K562 (cell line): ENCODE measurements around the gene TSPAN14. TPM values are rescaled to one million over a fixed set of nuclear protein-coding genes. Genes with fewer than 3 reads are reported as not detected.

Experiments used
- ZMIZ1 ChIP-seq, 2 experiments: fragments of 150-350 bp in 1 of 2; IDR thresholded peaks; 2 replicates each; pipeline ENCODE4 v1.6.1; 2012 to 2016; ENCODE audit warnings: low read depth in 2 of 2, low read length in 2 of 2, mild to moderate bottlenecking in 1 of 2, moderate library complexity in 1 of 2
- ZNF780A ChIP-seq: fragments of 250-450 bp; sonication (Bioruptor Pico); IDR thresholded peaks from 2 replicates; pipeline ENCODE4 v1.5.0; 2021; ENCODE audit warnings: mild to moderate bottlenecking
- polyA plus RNA-seq, 8 experiments: library from polyadenylated mRNA; depleted of rRNA in 4 of 8; stranded (reverse) in 5 of 8; unstranded in 3 of 8; fragments of >200 nt; fragmentation: Nextera tagmentation in 2 of 8; fragmentation: Illumina TruSeq in 1 of 8; extraction: Ambion mirVana in 2 of 8; extraction: Trizol in 1 of 8; gene quantifications; 2 replicates each; pipeline versions ENCODE4 v1.2.1 to v1.2.3, GENCODE V29; 2011 to 2014; ENCODE audit warnings: inconsistent platforms in 1 of 8, missing spikeins in 1 of 8
- total RNA-seq, 7 experiments: library from RNA; depleted of rRNA in 6 of 7; stranded (reverse); fragments of >200 nt in 6 of 7; fragmentation: Illumina TruSeq in 2 of 7; extraction: Trizol in 2 of 7; gene quantifications; 2 replicates each; pipeline versions ENCODE4 v1.2.1 to v1.2.3, GENCODE V29; 2011 to 2021; ENCODE audit warnings: low replicate concordance in 1 of 7

TSPAN14 gene
- total and polyA plus RNA-seq, 9 of the 15 experiments (the other 6 are each of a cell fraction or from before 2014, with no cell fraction given), result 5.8 to 92.9 (median 23.3) TPM

- TF ChIP-seq ZMIZ1 (IDR thresholded peaks at IDR 0.05; ENCODE audit: low read depth in 2 of 2, low read length in 2 of 2) (no peak), ZNF780A (no peak)
Measured at GRCh38 chr10:80582286-80582960, 128.3 kb downstream of the TSPAN14 start (continued).

Other genes starting within 250 kb of the TSPAN14 start
- 109 and 153 TPM in 2 replicates for gene ANXA11, start 248.8 kb upstream of the TSPAN14 start, total RNA-seq (2014; rRNA removed)
- gene ANXA11, start 248.8 kb upstream of the TSPAN14 start, total RNA-seq (2014; rRNA removed; fragmentation: Illumina TruSeq; extraction: Trizol), result 107 and 116 TPM in 2 replicates
- gene ANXA11, start 248.8 kb upstream of the TSPAN14 start, total RNA-seq (2015; rRNA removed; fragmentation: Illumina TruSeq; extraction: Trizol), result 148 and 173 TPM in 2 replicates
- gene ANXA11, start 248.8 kb upstream of the TSPAN14 start, total RNA-seq (2021), result 182 and 201 TPM in 2 replicates
- gene ANXA11, start 248.8 kb upstream of the TSPAN14 start, polyA plus RNA-seq (2011; rRNA removed), result 110 and 146 TPM in 2 replicates
- 212 and 243 TPM in 2 replicates for gene ANXA11, start 248.8 kb upstream of the TSPAN14 start, polyA plus RNA-seq (2014; fragmentation: Illumina TruSeq; extraction: Trizol)
- gene ANXA11, start 248.8 kb upstream of the TSPAN14 start, polyA plus RNA-seq (2014; fragmentation: Nextera tagmentation; extraction: Ambion mirVana), result 10 to 100 TPM; 43.6 to 70.0 TPM
- 95.7 and 97.6 TPM in 2 replicates for gene ANXA11, start 248.8 kb upstream of the TSPAN14 start, polyA plus RNA-seq (2014; rRNA removed)
- 0.05 and 0.12 TPM in 2 replicates for gene MAT1A, start 164.7 kb upstream of the TSPAN14 start, total RNA-seq (2014; rRNA removed)
- 0.15 TPM in 1 of 2 replicates, not detected in the other for gene MAT1A, start 164.7 kb upstream of the TSPAN14 start, total RNA-seq (2014; rRNA removed; fragmentation: Illumina TruSeq; extraction: Trizol)
- gene MAT1A, start 164.7 kb upstream of the TSPAN14 start, total RNA-seq (2015; rRNA removed; fragmentation: Illumina TruSeq; extraction: Trizol), result 0.11 and 0.26 TPM in 2 replicates
- 0.24 and 0.42 TPM in 2 replicates for gene MAT1A, start 164.7 kb upstream of the TSPAN14 start, total RNA-seq (2021)
- gene MAT1A, start 164.7 kb upstream of the TSPAN14 start, polyA plus RNA-seq (2011; rRNA removed), result 0.03 and 0.04 TPM in 2 replicates
- 0.03 TPM in 1 of 2 replicates, not detected in the other for gene MAT1A, start 164.7 kb upstream of the TSPAN14 start, polyA plus RNA-seq (2014; fragmentation: Illumina TruSeq; extraction: Trizol)
- not detected for gene MAT1A, start 164.7 kb upstream of the TSPAN14 start, polyA plus RNA-seq (2014; fragmentation: Nextera tagmentation; extraction: Ambion mirVana)
- 0.19 and 0.30 TPM in 2 replicates for gene MAT1A, start 164.7 kb upstream of the TSPAN14 start, polyA plus RNA-seq (2014; rRNA removed)
- gene DYDC1, start 97.6 kb upstream of the TSPAN14 start, total RNA-seq (2014; rRNA removed), result not detected in 2 replicates
- not detected in 2 replicates for gene DYDC1, start 97.6 kb upstream of the TSPAN14 start, total RNA-seq (2014; rRNA removed; fragmentation: Illumina TruSeq; extraction: Trizol)
- not detected in 2 replicates for gene DYDC1, start 97.6 kb upstream of the TSPAN14 start, total RNA-seq (2015; rRNA removed; fragmentation: Illumina TruSeq; extraction: Trizol)
- not detected in 2 replicates for gene DYDC1, start 97.6 kb upstream of the TSPAN14 start, total RNA-seq (2021)
- gene DYDC1, start 97.6 kb upstream of the TSPAN14 start, polyA plus RNA-seq (2011; rRNA removed), result not detected in 2 replicates
- gene DYDC1, start 97.6 kb upstream of the TSPAN14 start, polyA plus RNA-seq (2014; fragmentation: Illumina TruSeq; extraction: Trizol), result not detected in 2 replicates
- not detected for gene DYDC1, start 97.6 kb upstream of the TSPAN14 start, polyA plus RNA-seq (2014; fragmentation: Nextera tagmentation; extraction: Ambion mirVana)
- not detected in 2 replicates for gene DYDC1, start 97.6 kb upstream of the TSPAN14 start, polyA plus RNA-seq (2014; rRNA removed)
- gene DYDC2, start 97.5 kb upstream of the TSPAN14 start, total RNA-seq (2014; rRNA removed), result 0.12 TPM in 1 of 2 replicates, not detected in the other
- 0.11 TPM in 1 of 2 replicates, not detected in the other for gene DYDC2, start 97.5 kb upstream of the TSPAN14 start, total RNA-seq (2014; rRNA removed; fragmentation: Illumina TruSeq; extraction: Trizol)
- 0.11 TPM in 1 of 2 replicates, not detected in the other for gene DYDC2, start 97.5 kb upstream of the TSPAN14 start, total RNA-seq (2015; rRNA removed; fragmentation: Illumina TruSeq; extraction: Trizol)
- not detected in 2 replicates for gene DYDC2, start 97.5 kb upstream of the TSPAN14 start, total RNA-seq (2021)
- gene DYDC2, start 97.5 kb upstream of the TSPAN14 start, polyA plus RNA-seq (2011; rRNA removed), result not detected in 2 replicates
- gene DYDC2, start 97.5 kb upstream of the TSPAN14 start, polyA plus RNA-seq (2014; fragmentation: Illumina TruSeq; extraction: Trizol), result 0.06 TPM in 1 of 2 replicates, not detected in the other
- under 1 TPM in 1 of 2 experiments, not detected in 1; 0.18 TPM for gene DYDC2, start 97.5 kb upstream of the TSPAN14 start, polyA plus RNA-seq (2014; fragmentation: Nextera tagmentation; extraction: Ambion mirVana)
- 0.34 TPM in 1 of 2 replicates, not detected in the other for gene DYDC2, start 97.5 kb upstream of the TSPAN14 start, polyA plus RNA-seq (2014; rRNA removed)
- 0.14 and 0.41 TPM in 2 replicates for gene PRXL2A, start 45.8 kb upstream of the TSPAN14 start, total RNA-seq (2014; rRNA removed)
- gene PRXL2A, start 45.8 kb upstream of the TSPAN14 start, total RNA-seq (2014; rRNA removed; fragmentation: Illumina TruSeq; extraction: Trizol), result 0.64 and 0.84 TPM in 2 replicates
- 1.2 and 1.4 TPM in 2 replicates for gene PRXL2A, start 45.8 kb upstream of the TSPAN14 start, total RNA-seq (2015; rRNA removed; fragmentation: Illumina TruSeq; extraction: Trizol)
- 0.71 and 0.87 TPM in 2 replicates for gene PRXL2A, start 45.8 kb upstream of the TSPAN14 start, total RNA-seq (2021)
- gene PRXL2A, start 45.8 kb upstream of the TSPAN14 start, polyA plus RNA-seq (2011; rRNA removed), result 0.14 and 0.75 TPM in 2 replicates
- 0.83 and 1.1 TPM in 2 replicates for gene PRXL2A, start 45.8 kb upstream of the TSPAN14 start, polyA plus RNA-seq (2014; fragmentation: Illumina TruSeq; extraction: Trizol)
- gene PRXL2A, start 45.8 kb upstream of the TSPAN14 start, polyA plus RNA-seq (2014; fragmentation: Nextera tagmentation; extraction: Ambion mirVana), result under 1 TPM; 0.17 to 0.53 TPM
- gene PRXL2A, start 45.8 kb upstream of the TSPAN14 start, polyA plus RNA-seq (2014; rRNA removed), result 0.78 and 2.1 TPM in 2 replicates
- 0.29 TPM in 1 of 2 replicates, not detected in the other for gene SH2D4B, start 83.6 kb downstream of the TSPAN14 start, total RNA-seq (2014; rRNA removed)
- 0.04 TPM in 1 of 2 replicates, not detected in the other for gene SH2D4B, start 83.6 kb downstream of the TSPAN14 start, total RNA-seq (2014; rRNA removed; fragmentation: Illumina TruSeq; extraction: Trizol)
- 0.04 TPM in 2 replicates for gene SH2D4B, start 83.6 kb downstream of the TSPAN14 start, total RNA-seq (2015; rRNA removed; fragmentation: Illumina TruSeq; extraction: Trizol)
- 0.13 TPM in 1 of 2 replicates, not detected in the other for gene SH2D4B, start 83.6 kb downstream of the TSPAN14 start, total RNA-seq (2021)
- 0.03 TPM in 1 of 2 replicates, not detected in the other for gene SH2D4B, start 83.6 kb downstream of the TSPAN14 start, polyA plus RNA-seq (2011; rRNA removed)
- not detected in 2 replicates for gene SH2D4B, start 83.6 kb downstream of the TSPAN14 start, polyA plus RNA-seq (2014; fragmentation: Illumina TruSeq; extraction: Trizol)
- gene SH2D4B, start 83.6 kb downstream of the TSPAN14 start, polyA plus RNA-seq (2014; fragmentation: Nextera tagmentation; extraction: Ambion mirVana), result under 1 TPM in 1 of 2 experiments, not detected in 1; 0.14 TPM
- gene SH2D4B, start 83.6 kb downstream of the TSPAN14 start, polyA plus RNA-seq (2014; rRNA removed), result not detected in 2 replicates